Measurements from ENCODE around the gene BACH2. TPM values are rescaled to one million over a fixed set of nuclear protein-coding genes. Genes with fewer than 3 reads are reported as not detected.
A peak's percentile ranks its signal among the peaks of the same experiment; 100 is the strongest.

Gene BACH2
- polyA plus RNA-seq, 1 of the 3 experiments (the other 2 are of a cell fraction) = 0.46 TPM

GRCh38 chr6:90237350-90237990 lies 59.2 kb downstream of the BACH2 start (continued):
- no peak for TF ChIP-seq POLR2AphosphoS5 (IDR thresholded peaks at IDR 0.05; ENCODE audit: low read depth, low read length)
- no peak for TF ChIP-seq IRF3 (IDR thresholded peaks at IDR 0.05; ENCODE audit: low read depth, low read length)
- TF ChIP-seq SIN3A (IDR thresholded peaks at IDR 0.05; ENCODE audit: borderline replicate concordance, low read depth, low read length) = no peak
- no peak for TF ChIP-seq EZH2phosphoT487 (IDR thresholded peaks at IDR 0.05; ENCODE audit: borderline replicate concordance, low read depth)
- TF ChIP-seq RAD21 (IDR thresholded peaks at IDR 0.05; ENCODE audit: low read length) = no peak
- 0 out of 2 replicates have a peak, but pooled peaks have one; percentile 31 for TF ChIP-seq RCOR1 (IDR thresholded peaks at IDR 0.05; ENCODE audit: low read length)
- no peak for TF ChIP-seq MXI1 (IDR thresholded peaks at IDR 0.05; ENCODE audit: low read depth, low read length)
- TF ChIP-seq TEAD4 (IDR thresholded peaks at IDR 0.05; ENCODE audit: borderline replicate concordance, insufficient read depth) = no peak
- no peak for TF ChIP-seq FOSL2 (IDR thresholded peaks at IDR 0.05; ENCODE audit: borderline replicate concordance, low read depth)
- no peak for TF ChIP-seq CHD2 (IDR thresholded peaks at IDR 0.05; ENCODE audit: low read length, partially characterized antibody)
- no peak for TF ChIP-seq USF1 (IDR thresholded peaks at IDR 0.05; ENCODE audit: borderline replicate concordance, low read depth)
- TF ChIP-seq JUND (IDR thresholded peaks at IDR 0.05) = no peak

GRCh38 chr6:90233994-90234393 lies 62.6 kb downstream of the BACH2 start:
- POLR2A ChIA-PET = no interaction called here
- no peak for DNase-seq
- WGBS (ENCODE audit: low lambda C conversion rate) = 91% methylated on average over 6 of the region's 6 CpGs

More at GRCh38 chr6:90233994-90234393, 62.6 kb downstream of the BACH2 start:
- H4K20me1 ChIP-seq (ENCODE audit: insufficient read depth) = no peaks in the 10 kb centered on the region
- no peak overlapping the region for H3K27ac ChIP-seq (ENCODE audit: low read depth in 2 of 2, low read length in 1 of 2)
- no peaks in the 10 kb centered on the region for H3K9me2 ChIP-seq
- no peak overlapping the region for H3K4me3 ChIP-seq (ENCODE audit: low read depth in 2 of 2, low read length in 1 of 2)
- H3F3A ChIP-seq (replicated peaks; ENCODE audit: insufficient read depth) = no peaks in the 10 kb centered on the region
- no peaks in the 10 kb centered on the region for H3K27me3 ChIP-seq (ENCODE audit: insufficient read depth)
- no peak overlapping the region for H3K9ac ChIP-seq
- no peaks in the 10 kb centered on the region for H3K79me2 ChIP-seq (ENCODE audit: insufficient read depth)
- H3K36me3 ChIP-seq (replicated peaks in 1 of 2; ENCODE audit: control insufficient read depth in 1 of 2, insufficient read depth in 2 of 2, low read length in 1 of 2) = no peaks in the 10 kb centered on the region
- no peak overlapping the region for H3K4me2 ChIP-seq
- no peaks in the 10 kb centered on the region for H3K9me3 ChIP-seq
- no peak overlapping the region for H2AFZ ChIP-seq (ENCODE audit: low read depth)
- TF ChIP-seq CTCF (IDR thresholded peaks at IDR 0.05) (no peak), TAF1 (IDR thresholded peaks at IDR 0.05; ENCODE audit: borderline replicate concordance, low read depth, low read length) (no peak), MXI1 (IDR thresholded peaks at IDR 0.05; ENCODE audit: low read depth, low read length) (no peak), TCF12 (IDR thresholded peaks at IDR 0.05) (no peak), FOSL2 (IDR thresholded peaks at IDR 0.05; ENCODE audit: borderline replicate concordance, low read depth) (no peak), GABPA (IDR thresholded peaks at IDR 0.05; ENCODE audit: low read depth) (no peak)
- CTCF ChIA-PET = no interaction called here
- peaks cover 0 to 16% of the 10 kb centered on the region in 2 experiments; a peak in 2 of 4 replicates for H3K4me1 ChIP-seq (ENCODE audit: control insufficient read depth in 1 of 2, insufficient read depth in 2 of 2, low read depth in 1 of 2, low read length in 1 of 2)

Measured in SK-N-SH (cell line).